Measurements from ENCODE around the gene OLA1.

OLA1 gene

GRCh38 chr2:174058456-174058855, 189.9 kb downstream of the OLA1 start:
- DNase-seq, result no peak

- no peak for DNase-seq
Measured at GRCh38 chr2:174058026-174058425, 190.3 kb downstream of the OLA1 start.

GRCh38 chr2:174054926-174055325, 193.4 kb downstream of the OLA1 start:
- DNase-seq, result no peak

GRCh38 chr2:174053355-174054151, 194.8 kb downstream of the OLA1 start:
- no peak for DNase-seq

- DNase-seq, result no peak
Measured at GRCh38 chr2:174052584-174052976, 195.8 kb downstream of the OLA1 start.

GRCh38 chr2:174051741-174052583, 196.4 kb downstream of the OLA1 start:
- DNase-seq, result no peak

GRCh38 chr2:174051068-174051467, 197.3 kb downstream of the OLA1 start:
- DNase-seq, result no peak

- no peak for DNase-seq
Measured at GRCh38 chr2:174049895-174050294, 198.4 kb downstream of the OLA1 start.

GRCh38 chr2:174048243-174048642, 200.1 kb downstream of the OLA1 start:
- DNase-seq, result no peak

- no peak for DNase-seq
Measured at GRCh38 chr2:174047746-174048145, 200.6 kb downstream of the OLA1 start.

- DNase-seq, result no peak
Measured at GRCh38 chr2:174046172-174046571, 202.2 kb downstream of the OLA1 start.

GRCh38 chr2:174044556-174044955, 203.8 kb downstream of the OLA1 start:
- no peak for DNase-seq

- no peak for DNase-seq
Measured at GRCh38 chr2:174040417-174040701, 208.0 kb downstream of the OLA1 start.

- DNase-seq, result peak; percentile 65 to 96
Measured at GRCh38 chr2:174039551-174040416, 208.5 kb downstream of the OLA1 start.

GRCh38 chr2:174038462-174038861, 209.9 kb downstream of the OLA1 start:
- no peak for DNase-seq

- DNase-seq, result no peak
Measured at GRCh38 chr2:174036825-174037224, 211.5 kb downstream of the OLA1 start.

- no peak for DNase-seq
Measured at GRCh38 chr2:174035981-174036742, 212.2 kb downstream of the OLA1 start.

- no peak for DNase-seq
Measured at GRCh38 chr2:174035117-174035635, 213.2 kb downstream of the OLA1 start.

- no peak for DNase-seq
Measured at GRCh38 chr2:174033163-174033550, 215.2 kb downstream of the OLA1 start.

GRCh38 chr2:174031226-174031625, 217.1 kb downstream of the OLA1 start:
- no peak for DNase-seq

- no peak for DNase-seq
Measured at GRCh38 chr2:174028935-174029334, 219.4 kb downstream of the OLA1 start.

GRCh38 chr2:174027956-174028355, 220.4 kb downstream of the OLA1 start:
- DNase-seq, result no peak
